Muscle of back (tissue), 13 donors: ENCODE results near the gene SLC22A16. TPM values are rescaled to one million over a fixed set of nuclear protein-coding genes. Genes with fewer than 3 reads are reported as not detected.
"Not testable (repeated sequence)": the region's sequence is repeated elsewhere in the genome, so short reads cannot be mapped to it uniquely, and the experiment has no call there.

Experiments
- DNase-seq, 3 donors: peaks; one replicate each; pipeline versions ENCODE4 v3.0.0 to v3.0.0-alpha.2; 2013
- long read RNA-seq, 9 donors: transcript quantifications; one replicate each; lab custom pipeline, GENCODE V29; 2026
- polyA plus RNA-seq, 10 donors: library from polyadenylated mRNA; unstranded; fragments of 120-200 nt; gene quantifications; one replicate each; pipeline ENCODE4 v1.2.1, GENCODE V29; 2013; ENCODE audit not compliant: insufficient read length in 10 of 10

The SLC22A16 gene
- under 1 TPM in 7 of 10 donors, not detected in 3; 0.11 to 0.59 (median 0.43) TPM for polyA plus RNA-seq
- long read RNA-seq, donor 1, result 0 reads
- long read RNA-seq, donor 2, result 0 reads
- long read RNA-seq, donor 3, result 0 reads
- long read RNA-seq, donor 4, result 0 reads
- long read RNA-seq, donor 5, result 0 reads
- long read RNA-seq, donor 6, result 0 reads
- long read RNA-seq, donor 7, result 0 reads
- long read RNA-seq, donor 8, result 0 reads
- long read RNA-seq, donor 9, result 0 reads

GRCh38 chr6:110476046-110476849 is at the start of gene SLC22A16:
Gene SLC22A16, minus strand, starts transcription at chr6:110476613. Its CDS starts 39 bp downstream, at chr6:110476574.
- peak in 2 of 3 donors; percentile 19 to 55 for DNase-seq

GRCh38 chr6:110525001-110525400 is 48.6 kb upstream of the SLC22A16 start:
- DNase-seq, result no peak

- DNase-seq, result no peak
Observed at GRCh38 chr6:110524305-110524704, 47.9 kb upstream of the SLC22A16 start.

- no peak for DNase-seq
Observed at GRCh38 chr6:110523451-110524021, 47.1 kb upstream of the SLC22A16 start.

- DNase-seq, result no peak
Observed at GRCh38 chr6:110522427-110522826, 46.0 kb upstream of the SLC22A16 start.

- DNase-seq, result no peak
Observed at GRCh38 chr6:110520992-110521543, 44.7 kb upstream of the SLC22A16 start.

GRCh38 chr6:110520209-110520965 is 44.0 kb upstream of the SLC22A16 start:
- no peak for DNase-seq

- DNase-seq, result peak in 1 of 3 donors; percentile 39
Observed at GRCh38 chr6:110517601-110518281, 41.3 kb upstream of the SLC22A16 start.

GRCh38 chr6:110517034-110517433 is 40.6 kb upstream of the SLC22A16 start:
- no peak for DNase-seq

- DNase-seq, result no peak
Observed at GRCh38 chr6:110514818-110515217, 38.4 kb upstream of the SLC22A16 start.

- peak in 1 of 3 donors; percentile 40 for DNase-seq
Observed at GRCh38 chr6:110512991-110513390, 36.6 kb upstream of the SLC22A16 start.

GRCh38 chr6:110512549-110512948 is 36.1 kb upstream of the SLC22A16 start:
- not testable (repeated sequence) for DNase-seq

GRCh38 chr6:110511401-110511800 is 35.0 kb upstream of the SLC22A16 start:
- DNase-seq, result no peak

- DNase-seq, result peak in 1 of 3 donors; percentile 56
Observed at GRCh38 chr6:110509617-110510241, 33.3 kb upstream of the SLC22A16 start.

- not testable (repeated sequence) for DNase-seq
Observed at GRCh38 chr6:110504891-110505290, 28.5 kb upstream of the SLC22A16 start.

- DNase-seq, result no peak
Observed at GRCh38 chr6:110495949-110496348, 19.5 kb upstream of the SLC22A16 start.

- no peak for DNase-seq
Observed at GRCh38 chr6:110493253-110493800, 16.9 kb upstream of the SLC22A16 start.

GRCh38 chr6:110492584-110492983 is 16.2 kb upstream of the SLC22A16 start:
- DNase-seq, result no peak

- peak; percentile 18 to 75 (median 41) for DNase-seq
Observed at GRCh38 chr6:110491644-110492317, 15.4 kb upstream of the SLC22A16 start.

- DNase-seq, result no peak
Observed at GRCh38 chr6:110491299-110491643, 14.9 kb upstream of the SLC22A16 start.
